Uterus (tissue), 4 donors: ENCODE measurements around the gene FAM234B. TPM values are rescaled to one million over a fixed set of nuclear protein-coding genes. Genes with fewer than 3 reads are reported as not detected.
A peak's percentile ranks its signal among the peaks of the same experiment; 100 is the strongest.

Experiments used
- DNase-seq, 2 donors: peaks; one replicate each; pipeline ENCODE4 v3.0.0-alpha.2; 2019 to 2020
- H3K27ac ChIP-seq, 2 donors: fragments of 200-600 bp; sonication (generic); 1 replicate in 1 of 2; 2 replicates in 1 of 2; pipeline ENCODE4 v1.5.1; 2016 to 2018
- H3K27me3 ChIP-seq, 2 donors: fragments of 200-600 bp; sonication (generic); one replicate each; pipeline ENCODE4 v1.5.1; 2018 to 2019; ENCODE audit warnings: control low read depth in 1 of 2
- H3K36me3 ChIP-seq, 2 donors: fragments of 200-600 bp; sonication (generic); one replicate each; pipeline ENCODE4 v1.5.1; 2019; ENCODE audit warnings: control low read depth in 1 of 2
- H3K4me1 ChIP-seq, 2 donors: fragments of 200-600 bp; sonication (generic); one replicate each; pipeline ENCODE4 v1.5.1; 2018 to 2019; ENCODE audit warnings: control low read depth in 1 of 2
- H3K4me3 ChIP-seq, 2 donors: fragments of 200-600 bp; sonication (generic); 1 replicate in 1 of 2; 2 replicates in 1 of 2; pipeline ENCODE4 v1.5.1; 2018 to 2019; ENCODE audit warnings: mild to moderate bottlenecking in 1 of 2
- H3K9me3 ChIP-seq, 2 donors: fragments of 200-600 bp; sonication (generic); one replicate each; pipeline ENCODE4 v1.5.1; 2019; ENCODE audit warnings: control low read depth in 1 of 2
- POLR2A ChIP-seq, 2 donors: fragments of 450-650 bp; IDR thresholded peaks; one replicate each; pipeline ENCODE4 v1.6.1; 2016; ENCODE audit warnings: antibody characterized with exemption in 2 of 2, mild to moderate bottlenecking in 1 of 2, moderate library complexity in 1 of 2
- intact Hi-C: fragments of 100-400 bp; cut with DNase I; formaldehyde crosslinking; loops from one replicate; pipeline ENCODE4 v1.15.1; 2023; ENCODE audit warnings: low total_unique reads
- total RNA-seq, 4 donors: library from RNA; depleted of rRNA in 3 of 4; stranded (reverse); fragments of >200 nt in 3 of 4; gene quantifications; one replicate each; pipeline versions ENCODE4 v1.1.0 to v1.2.4, GENCODE V29; 2014 to 2023
- TF ChIP-seq, protein P1 (sequence below), 4 experiments: fragments of 200-600 bp in 2 of 4; fragments of 450-650 bp in 2 of 4; sonication (generic) in 2 of 4; IDR thresholded peaks; one replicate each; pipeline ENCODE4 v1.5.1; 2016 to 2019; ENCODE audit warnings: antibody characterized with exemption in 4 of 4, mild to moderate bottlenecking in 2 of 4, moderate library complexity in 1 of 4
- donor health status: DM: yes; HTN: yes; CAD: no.

Gene FAM234B
- total RNA-seq, 4 donors from 2014 or later = 2.4 to 8.3 (median 4.6) TPM

DNA sequence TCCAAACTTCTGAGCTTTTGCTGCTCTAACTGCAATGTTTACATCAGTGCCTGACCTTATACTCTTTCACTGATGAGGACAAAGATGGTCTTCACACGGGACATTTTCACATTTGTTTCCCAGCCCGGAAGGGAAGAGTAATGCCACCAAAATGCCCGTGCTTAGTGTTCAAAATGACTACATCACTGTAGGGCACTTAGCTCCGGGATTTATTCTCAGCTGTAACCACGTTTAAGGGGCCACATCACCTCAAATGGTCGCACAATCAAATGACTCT is 56.4 kb downstream of the FAM234B start:
- peak overlapping the region; percentile 38 to 44 for H3K4me3 ChIP-seq
- TF ChIP-seq POLR2A (IDR thresholded peaks at IDR 0.05) = no peak
- TF ChIP-seq, protein P1, sequence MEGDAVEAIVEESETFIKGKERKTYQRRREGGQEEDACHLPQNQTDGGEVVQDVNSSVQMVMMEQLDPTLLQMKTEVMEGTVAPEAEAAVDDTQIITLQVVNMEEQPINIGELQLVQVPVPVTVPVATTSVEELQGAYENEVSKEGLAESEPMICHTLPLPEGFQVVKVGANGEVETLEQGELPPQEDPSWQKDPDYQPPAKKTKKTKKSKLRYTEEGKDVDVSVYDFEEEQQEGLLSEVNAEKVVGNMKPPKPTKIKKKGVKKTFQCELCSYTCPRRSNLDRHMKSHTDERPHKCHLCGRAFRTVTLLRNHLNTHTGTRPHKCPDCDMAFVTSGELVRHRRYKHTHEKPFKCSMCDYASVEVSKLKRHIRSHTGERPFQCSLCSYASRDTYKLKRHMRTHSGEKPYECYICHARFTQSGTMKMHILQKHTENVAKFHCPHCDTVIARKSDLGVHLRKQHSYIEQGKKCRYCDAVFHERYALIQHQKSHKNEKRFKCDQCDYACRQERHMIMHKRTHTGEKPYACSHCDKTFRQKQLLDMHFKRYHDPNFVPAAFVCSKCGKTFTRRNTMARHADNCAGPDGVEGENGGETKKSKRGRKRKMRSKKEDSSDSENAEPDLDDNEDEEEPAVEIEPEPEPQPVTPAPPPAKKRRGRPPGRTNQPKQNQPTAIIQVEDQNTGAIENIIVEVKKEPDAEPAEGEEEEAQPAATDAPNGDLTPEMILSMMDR (IDR thresholded peaks at IDR 0.05) = no peak
- H3K27me3 ChIP-seq = no peaks in the 10 kb centered on the region
- no peaks in the 10 kb centered on the region for H3K36me3 ChIP-seq
- H3K9me3 ChIP-seq = no peaks in the 10 kb centered on the region
- intact Hi-C loops = no loop called here
- peaks cover 0 to 7% of the 10 kb centered on the region in 2 donors for H3K4me1 ChIP-seq
- H3K27ac ChIP-seq = peak overlapping the region; percentile 89 to 99
- DNase-seq = no peak

DNA sequence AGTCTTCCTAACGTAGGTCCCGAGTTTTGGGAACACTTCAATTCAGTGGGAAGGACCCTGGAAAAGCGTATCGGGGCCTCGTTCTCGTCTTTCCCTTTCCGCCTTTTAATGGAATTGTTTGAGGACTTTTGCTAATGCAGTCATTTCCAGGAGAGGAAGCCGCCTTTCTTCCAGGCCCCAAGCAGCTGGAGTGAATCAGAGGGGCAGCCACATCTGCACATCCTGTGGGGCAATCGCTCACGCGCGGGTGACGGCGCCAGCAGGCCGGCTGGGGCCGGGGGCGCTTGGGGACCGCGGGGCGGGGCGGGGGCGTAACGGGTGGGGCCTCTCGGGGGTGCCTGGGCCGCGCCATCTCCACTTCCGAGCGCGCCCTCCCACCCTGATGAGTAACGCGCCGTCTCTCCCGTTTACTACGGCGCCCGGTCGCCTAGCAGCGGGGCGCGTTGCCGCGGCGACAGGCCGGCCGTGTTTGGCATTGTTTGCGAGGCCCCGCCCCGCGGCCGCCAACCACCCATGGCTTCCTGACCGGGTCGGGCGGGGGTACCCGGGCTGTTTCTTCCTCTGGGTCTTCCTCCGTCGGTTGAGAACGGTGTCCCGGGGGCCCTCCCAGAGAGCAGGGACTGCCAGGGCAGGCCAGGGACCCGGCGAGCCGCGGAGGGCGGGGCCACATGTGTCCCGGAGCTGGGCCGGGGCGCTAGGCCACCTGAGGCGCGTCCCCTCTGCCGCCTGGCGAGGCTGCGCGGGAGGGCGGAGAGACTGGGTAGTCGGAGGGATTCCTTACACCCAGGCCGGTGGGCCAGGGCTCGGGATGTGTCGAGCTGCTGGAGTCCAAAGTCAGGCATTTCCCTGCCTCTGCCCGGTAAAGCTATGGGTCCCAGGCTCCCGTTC is 56.9 kb downstream of the FAM234B start:
- DNase-seq = peak; percentile 90 to 94
- no peaks in the 10 kb centered on the region for H3K27me3 ChIP-seq
- H3K9me3 ChIP-seq = no peaks in the 10 kb centered on the region
- TF ChIP-seq, protein P1 (IDR thresholded peaks at IDR 0.05) = no peak
- peak in 1 of 2 donors; percentile 56 for TF ChIP-seq POLR2A (IDR thresholded peaks at IDR 0.05)
- no peaks in the 10 kb centered on the region for H3K36me3 ChIP-seq
- intact Hi-C loops = no loop called here
- H3K27ac ChIP-seq = peak overlapping the region; percentile 89 to 99
- peaks cover 0 to 7% of the 10 kb centered on the region in 2 donors for H3K4me1 ChIP-seq
- H3K4me3 ChIP-seq = peak overlapping the region; percentile 38 to 44

DNA sequence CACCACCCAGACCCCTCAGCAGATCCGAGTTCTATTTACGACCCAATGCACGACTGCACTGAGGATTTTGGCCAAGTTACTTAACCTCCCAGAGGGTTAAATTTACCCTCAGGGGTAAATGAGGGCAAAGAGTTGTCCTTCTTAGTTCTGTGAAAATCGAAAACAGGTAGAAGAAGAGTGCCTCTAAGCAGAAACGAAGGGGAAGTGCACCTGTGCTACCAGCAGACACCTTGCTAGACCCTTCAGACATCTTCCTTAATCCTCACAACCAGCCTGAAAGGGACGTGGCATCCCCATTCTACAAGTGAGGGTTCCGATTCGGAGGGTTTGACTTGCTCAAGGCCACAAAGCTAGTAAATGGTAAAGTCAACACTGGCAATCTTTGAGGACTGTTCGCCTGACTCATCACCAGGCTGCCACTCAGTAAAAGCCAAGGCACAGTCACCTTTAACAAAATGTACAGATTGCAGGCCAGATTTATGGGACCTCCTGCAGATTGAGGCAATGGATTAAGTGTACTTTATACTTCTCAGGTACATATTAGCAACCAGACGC is 57.7 kb downstream of the FAM234B start:
- Histone ChIP-seq H3K27me3 (no peaks in the 10 kb centered on the region), H3K9me3 (no peaks in the 10 kb centered on the region), H3K27ac (peak overlapping the region; percentile 89 to 99), H3K4me3 (peak overlapping the region; percentile 38 to 44), H3K36me3 (no peaks in the 10 kb centered on the region), H3K4me1 (peaks cover 0 to 7% of the 10 kb centered on the region in 2 donors)
- intact Hi-C loops = no loop called here
- no peak for TF ChIP-seq POLR2A (IDR thresholded peaks at IDR 0.05)
- TF ChIP-seq, protein P1 (IDR thresholded peaks at IDR 0.05) = no peak
- no peak for DNase-seq

DNA sequence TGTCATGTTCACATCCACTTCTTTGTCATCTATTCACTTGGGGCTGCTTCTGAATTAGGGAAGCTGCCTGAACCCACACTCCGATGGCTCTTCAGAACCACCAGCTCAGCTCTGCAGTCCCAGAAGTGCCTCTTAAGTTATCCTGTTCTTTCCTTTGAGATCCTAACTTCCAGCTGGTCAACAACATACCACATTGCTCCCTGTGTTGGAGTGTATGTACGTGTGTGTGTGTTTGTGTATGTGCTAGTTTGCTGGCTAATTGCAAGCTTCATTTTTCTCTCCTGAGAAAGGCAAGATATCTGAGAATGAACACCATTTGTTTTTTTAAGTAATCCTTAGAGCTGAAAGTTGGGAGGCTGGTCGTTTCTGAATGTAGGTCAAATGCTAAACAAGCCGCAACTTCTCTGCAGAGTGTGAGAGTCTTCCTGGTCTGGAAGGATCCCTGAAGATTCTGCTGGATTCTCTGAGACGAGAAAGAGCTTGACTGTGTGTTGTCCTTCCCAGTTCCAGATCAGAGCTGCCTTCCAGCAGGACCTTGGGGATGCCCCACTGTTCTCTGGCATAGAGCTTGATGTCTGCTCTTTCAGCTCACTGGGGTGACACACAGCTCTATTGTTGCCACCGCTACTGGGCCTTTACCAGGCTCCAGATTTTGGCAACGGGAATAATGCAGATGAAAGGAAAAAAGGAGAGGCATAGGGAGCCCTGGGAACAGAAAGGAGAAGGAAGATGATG is 58.4 kb downstream of the FAM234B start:
- TF ChIP-seq POLR2A (IDR thresholded peaks at IDR 0.05) = no peak
- DNase-seq = no peak
- no peaks in the 10 kb centered on the region for H3K36me3 ChIP-seq
- H3K4me3 ChIP-seq = no peak overlapping the region
- H3K27me3 ChIP-seq = no peaks in the 10 kb centered on the region
- peaks cover 0 to 7% of the 10 kb centered on the region in 2 donors for H3K4me1 ChIP-seq
- H3K9me3 ChIP-seq = no peaks in the 10 kb centered on the region
- peak overlapping the region; percentile 89 to 99 for H3K27ac ChIP-seq
- intact Hi-C loops = no loop called here

DNA sequence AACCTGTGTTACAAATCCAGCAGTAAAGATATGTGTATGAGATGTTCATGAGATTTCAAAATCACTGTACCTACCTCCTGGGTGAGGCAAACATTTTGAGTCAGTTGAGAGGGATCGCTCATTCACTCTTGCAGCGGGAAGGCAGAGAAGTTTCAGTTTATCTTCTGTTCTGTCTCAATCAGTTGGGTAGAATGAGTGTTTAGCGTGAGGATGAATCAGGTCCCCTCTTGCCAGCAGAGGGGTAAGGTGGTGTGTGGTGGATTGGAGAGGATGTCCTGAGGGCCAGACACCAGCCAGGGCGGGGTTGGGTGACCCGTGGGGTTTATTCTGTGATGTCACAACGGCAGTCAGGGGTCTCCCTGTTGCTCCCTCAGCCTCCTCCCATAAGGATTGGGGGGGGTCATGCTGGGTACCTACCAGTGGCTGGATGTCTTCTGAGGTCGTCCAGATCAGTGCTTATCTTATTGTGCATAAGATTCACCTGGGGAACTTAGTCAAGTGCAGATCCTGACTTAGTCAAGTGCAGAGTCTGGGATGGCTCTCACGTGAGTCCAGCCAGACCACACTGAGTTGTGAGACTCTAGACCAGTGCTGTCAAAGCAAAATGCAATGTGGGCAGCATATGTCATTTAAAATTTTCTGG is 59.3 kb downstream of the FAM234B start, which contains the start of gene GSG1:
Gene GSG1, minus strand, starts transcription at position 277 of the 643 bp plus-strand sequence. Its CDS starts 155 bp downstream, at position 122.
- Histone ChIP-seq H3K27me3 (no peaks in the 10 kb centered on the region), H3K27ac (peak within 1 kb of the TSS; percentile 89 to 99), H3K36me3 (no peaks in the 10 kb centered on the region), H3K4me1 (peaks cover 0 to 7% of the 10 kb centered on the region in 2 donors), H3K9me3 (no peaks in the 10 kb centered on the region), H3K4me3 (no peak within 1 kb of the TSS)
- DNase-seq = no peak
- TF ChIP-seq, protein P1 (IDR thresholded peaks at IDR 0.05) = no peak
- no peak for TF ChIP-seq POLR2A (IDR thresholded peaks at IDR 0.05)
- intact Hi-C loops = no loop called here
